Prostate gland (tissue), 2 donors: Measurements from ENCODE around the gene CSNK1G2. TPM values are rescaled to one million over a fixed set of nuclear protein-coding genes. Genes with fewer than 3 reads are reported as not detected.

Experiments
- DNase-seq: peaks from one replicate; pipeline ENCODE4 v3.0.0-alpha.2; 2019; ENCODE audit warnings: low spot score
- H3K27ac ChIP-seq, 2 donors: fragments of 200-600 bp; sonication (generic); 2 replicates each; pipeline ENCODE4 v1.5.1; 2017 to 2019
- H3K27me3 ChIP-seq: fragments of 200-600 bp; sonication (generic); replicated peaks from 2 replicates; pipeline ENCODE4 v1.5.1; 2019; ENCODE audit not compliant: insufficient read depth
- H3K36me3 ChIP-seq, 2 donors: fragments of 200-600 bp; sonication (generic); 1 replicate in 1 of 2; 2 replicates in 1 of 2; pipeline versions ENCODE4 v1.5.1 to v1.8.1; 2017 to 2019
- H3K4me1 ChIP-seq: fragments of 200-600 bp; sonication (generic); replicated peaks from 2 replicates; pipeline ENCODE4 v1.5.1; 2019
- H3K4me3 ChIP-seq, 2 donors: fragments of 200-600 bp; sonication (generic); 2 replicates each; pipeline ENCODE4 v1.5.1; 2017 to 2019
- H3K9me3 ChIP-seq: fragments of 200-600 bp; sonication (generic); 2 replicates; pipeline ENCODE4 v1.5.1; 2017
- POLR2A ChIP-seq: fragments of 450-650 bp; IDR thresholded peaks from one replicate; pipeline ENCODE4 v1.6.1; 2016; ENCODE audit warnings: antibody characterized with exemption, mild to moderate bottlenecking
- POLR2AphosphoS5 ChIP-seq: sonication (generic); formaldehyde crosslinking; IDR thresholded peaks from one replicate; pipeline ENCODE4 v1.6.1; 2017; ENCODE audit warnings: antibody characterized with exemption
- WGBS: methylation state at CpG from one replicate; pipeline ENCODE4 v1.1.5; 2018; 5-methylcytosine and 5-hydroxymethylcytosine counted together
- intact Hi-C: fragments of 100-400 bp; cut with DNase I; formaldehyde crosslinking; loops from one replicate; pipeline ENCODE4 v1.14.2; 2022
- total RNA-seq, 2 donors: library from RNA; depleted of rRNA; stranded (reverse); fragments of >200 nt; gene quantifications; one replicate each; pipeline ENCODE4 v1.1.0, GENCODE V29; 2016
- TF ChIP-seq, protein P1 (sequence below), 4 experiments: fragments of 200-600 bp in 2 of 4; fragments of 450-650 bp in 2 of 4; sonication (generic) in 2 of 4; IDR thresholded peaks; 1 replicate in 3 of 4; 2 replicates in 1 of 4; pipeline ENCODE4 v1.5.1; 2016 to 2019; ENCODE audit warnings: antibody characterized with exemption in 4 of 4, mild to moderate bottlenecking in 2 of 4, moderate library complexity in 2 of 4

CSNK1G2 gene
- total RNA-seq, 2 donors from 2014 or later, result 56.5 to 107 TPM

DNA sequence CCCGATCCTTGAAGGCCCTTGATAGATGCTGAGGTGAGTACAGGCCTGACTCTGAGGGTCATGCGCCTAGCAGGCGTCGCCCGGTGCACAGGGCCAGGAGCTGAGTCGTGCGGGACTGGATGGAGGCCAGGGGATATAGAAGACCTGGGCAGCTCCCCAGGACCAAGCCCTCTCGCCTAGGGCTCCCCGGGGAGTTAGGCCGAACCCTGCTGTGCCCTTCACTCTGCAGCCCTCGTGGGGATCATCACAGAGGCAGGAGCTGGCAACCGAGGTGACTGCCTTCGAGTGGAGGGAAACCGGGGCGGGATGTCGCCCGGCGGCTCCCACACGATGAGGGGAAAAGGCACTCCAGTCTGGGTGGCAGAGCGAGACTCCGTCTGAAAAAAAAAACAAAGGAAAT lies 11.7 kb downstream of the CSNK1G2 start:
- DNase-seq, result no peak
- 88% methylated on average over 21 of the region's 21 CpGs for WGBS
- intact Hi-C loops, result no loop called here
- Histone ChIP-seq H3K4me1 (no peaks in the 10 kb centered on the region), H3K4me3 (no peak overlapping the region), H3K27me3 (no peaks in the 10 kb centered on the region), H3K27ac (no peak overlapping the region), H3K9me3 (no peaks in the 10 kb centered on the region), H3K36me3 (no peaks in the 10 kb centered on the region)
- no peak for TF ChIP-seq POLR2A
- TF ChIP-seq, protein P1, sequence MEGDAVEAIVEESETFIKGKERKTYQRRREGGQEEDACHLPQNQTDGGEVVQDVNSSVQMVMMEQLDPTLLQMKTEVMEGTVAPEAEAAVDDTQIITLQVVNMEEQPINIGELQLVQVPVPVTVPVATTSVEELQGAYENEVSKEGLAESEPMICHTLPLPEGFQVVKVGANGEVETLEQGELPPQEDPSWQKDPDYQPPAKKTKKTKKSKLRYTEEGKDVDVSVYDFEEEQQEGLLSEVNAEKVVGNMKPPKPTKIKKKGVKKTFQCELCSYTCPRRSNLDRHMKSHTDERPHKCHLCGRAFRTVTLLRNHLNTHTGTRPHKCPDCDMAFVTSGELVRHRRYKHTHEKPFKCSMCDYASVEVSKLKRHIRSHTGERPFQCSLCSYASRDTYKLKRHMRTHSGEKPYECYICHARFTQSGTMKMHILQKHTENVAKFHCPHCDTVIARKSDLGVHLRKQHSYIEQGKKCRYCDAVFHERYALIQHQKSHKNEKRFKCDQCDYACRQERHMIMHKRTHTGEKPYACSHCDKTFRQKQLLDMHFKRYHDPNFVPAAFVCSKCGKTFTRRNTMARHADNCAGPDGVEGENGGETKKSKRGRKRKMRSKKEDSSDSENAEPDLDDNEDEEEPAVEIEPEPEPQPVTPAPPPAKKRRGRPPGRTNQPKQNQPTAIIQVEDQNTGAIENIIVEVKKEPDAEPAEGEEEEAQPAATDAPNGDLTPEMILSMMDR (IDR thresholded peaks at IDR 0.05), result no peak
- no peak for TF ChIP-seq POLR2AphosphoS5

DNA sequence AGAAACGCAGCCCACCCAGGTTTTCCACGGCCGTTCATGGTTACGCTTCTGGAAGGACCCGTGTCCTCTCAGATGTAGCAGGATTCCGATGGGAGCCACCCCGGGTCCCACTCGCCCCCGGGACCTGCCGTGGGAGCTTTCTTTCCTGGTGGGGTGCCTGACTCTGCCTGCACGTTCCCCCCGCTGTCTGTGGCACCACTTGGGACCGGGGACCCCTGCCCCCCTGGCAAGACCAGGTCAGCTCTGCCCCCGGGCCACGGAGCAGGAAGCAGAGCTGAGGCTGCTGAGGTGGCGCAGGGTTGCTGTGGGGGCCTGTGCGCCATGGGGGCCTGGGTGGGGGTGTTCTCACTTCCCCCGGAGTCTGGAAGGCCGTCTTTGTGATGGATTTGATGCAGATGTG lies 12.1 kb downstream of the CSNK1G2 start:
- Histone ChIP-seq H3K36me3 (no peaks in the 10 kb centered on the region), H3K9me3 (no peaks in the 10 kb centered on the region), H3K27me3 (no peaks in the 10 kb centered on the region), H3K4me1 (no peaks in the 10 kb centered on the region), H3K27ac (no peak overlapping the region), H3K4me3 (no peak overlapping the region)
- 86% methylated on average over 18 of the region's 19 CpGs for WGBS
- no peak for TF ChIP-seq POLR2AphosphoS5
- TF ChIP-seq POLR2A, result no peak
- TF ChIP-seq, protein P1 (IDR thresholded peaks at IDR 0.05), result no peak
- DNase-seq, result no peak
- intact Hi-C loops, result no loop called here

DNA sequence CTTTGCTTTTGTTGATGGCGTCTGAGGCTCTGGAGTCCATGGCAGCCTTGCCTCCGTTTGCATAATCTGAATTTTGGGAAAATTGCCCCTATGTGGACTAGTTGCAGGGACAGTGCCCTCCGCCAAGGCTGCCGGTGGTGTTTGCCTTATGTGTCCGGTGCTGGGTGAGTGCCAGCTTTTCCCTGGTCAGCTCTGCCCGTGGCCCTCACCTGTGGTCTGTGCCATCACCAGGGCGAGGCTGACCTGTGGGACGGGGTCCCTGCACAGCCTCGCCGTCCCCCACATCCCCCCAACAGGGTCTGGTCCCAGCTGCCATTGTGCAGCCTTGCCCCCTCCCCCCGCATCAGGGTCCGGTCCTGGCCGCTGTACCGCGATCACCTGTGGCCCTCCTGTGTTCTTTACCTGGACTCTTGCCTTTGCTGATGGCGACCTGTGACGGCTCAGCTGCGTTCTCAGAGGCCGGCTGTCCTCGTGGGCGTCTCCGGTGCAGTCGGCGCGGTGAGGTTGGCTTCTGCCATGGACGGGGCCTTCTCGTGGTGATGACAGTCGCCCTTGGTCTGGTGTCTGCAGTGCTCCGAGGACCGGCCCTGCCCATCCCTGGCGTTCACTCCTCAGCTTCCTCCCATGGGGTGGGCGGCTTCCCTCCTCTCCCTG lies 12.6 kb downstream of the CSNK1G2 start:
- no peak for DNase-seq
- H3K4me1 ChIP-seq, result no peaks in the 10 kb centered on the region
- no peaks in the 10 kb centered on the region for H3K9me3 ChIP-seq
- H3K27me3 ChIP-seq, result no peaks in the 10 kb centered on the region
- no peaks in the 10 kb centered on the region for H3K36me3 ChIP-seq
- WGBS, result 86% methylated on average over 22 of the region's 32 CpGs
- TF ChIP-seq, protein P1 (IDR thresholded peaks at IDR 0.05), result no peak
- TF ChIP-seq POLR2A (no peak), POLR2AphosphoS5 (no peak)
- no peak overlapping the region for H3K4me3 ChIP-seq
- no peak overlapping the region for H3K27ac ChIP-seq
- intact Hi-C loops, result no loop called here

DNA sequence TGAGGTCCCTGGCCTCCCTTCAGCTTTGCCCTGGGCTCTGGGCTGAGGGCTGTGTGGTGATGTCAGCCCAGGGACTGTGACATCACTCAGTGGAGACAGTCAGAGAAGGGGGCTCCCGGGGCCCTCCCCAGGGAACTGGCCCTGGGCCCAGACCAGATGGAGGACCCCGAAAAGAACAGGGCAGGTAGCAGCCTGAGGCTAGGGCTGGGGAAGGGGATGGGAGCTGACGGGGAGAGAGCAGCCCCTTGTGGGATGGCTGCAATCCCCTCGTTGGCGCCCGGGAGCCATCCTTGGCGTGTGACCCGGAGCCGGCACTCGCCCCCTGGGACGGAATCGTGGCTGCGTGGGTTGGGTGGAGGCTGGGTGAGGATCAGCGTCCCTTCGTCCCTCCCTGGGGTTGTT lies 13.6 kb downstream of the CSNK1G2 start:
- intact Hi-C loops, result no loop called here
- Histone ChIP-seq H3K4me3 (no peak overlapping the region), H3K4me1 (no peaks in the 10 kb centered on the region), H3K27me3 (no peaks in the 10 kb centered on the region), H3K27ac (no peak overlapping the region), H3K9me3 (no peaks in the 10 kb centered on the region), H3K36me3 (no peaks in the 10 kb centered on the region)
- WGBS, result 94% methylated on average over 15 of the region's 15 CpGs
- no peak for DNase-seq
- TF ChIP-seq, protein P1 (IDR thresholded peaks at IDR 0.05), result no peak
- TF ChIP-seq POLR2A (no peak), POLR2AphosphoS5 (no peak)
